ENCODE measurements around the gene C3orf85.

DNA sequence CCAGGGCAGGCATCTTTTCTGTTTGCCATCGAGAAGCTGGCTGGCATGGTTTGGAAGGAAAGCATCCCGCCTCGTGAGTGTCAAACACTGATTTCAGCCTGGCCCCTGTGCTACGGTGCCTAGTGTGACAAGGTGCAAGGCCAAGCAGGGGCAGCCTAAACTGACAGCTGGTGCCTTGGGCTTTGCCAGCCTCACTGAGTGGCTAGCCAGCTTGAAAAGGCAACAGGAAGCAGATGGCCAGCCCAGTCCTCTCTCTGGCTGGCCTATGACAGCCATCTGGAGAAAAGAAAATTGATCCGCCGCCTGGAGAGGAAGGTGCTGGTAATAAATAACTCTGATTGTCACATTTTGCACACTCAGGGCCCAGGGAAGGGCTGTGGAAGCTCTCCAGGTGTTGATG lies 52.2 kb downstream of the C3orf85 start:
- TF ChIP-seq, protein P1, sequence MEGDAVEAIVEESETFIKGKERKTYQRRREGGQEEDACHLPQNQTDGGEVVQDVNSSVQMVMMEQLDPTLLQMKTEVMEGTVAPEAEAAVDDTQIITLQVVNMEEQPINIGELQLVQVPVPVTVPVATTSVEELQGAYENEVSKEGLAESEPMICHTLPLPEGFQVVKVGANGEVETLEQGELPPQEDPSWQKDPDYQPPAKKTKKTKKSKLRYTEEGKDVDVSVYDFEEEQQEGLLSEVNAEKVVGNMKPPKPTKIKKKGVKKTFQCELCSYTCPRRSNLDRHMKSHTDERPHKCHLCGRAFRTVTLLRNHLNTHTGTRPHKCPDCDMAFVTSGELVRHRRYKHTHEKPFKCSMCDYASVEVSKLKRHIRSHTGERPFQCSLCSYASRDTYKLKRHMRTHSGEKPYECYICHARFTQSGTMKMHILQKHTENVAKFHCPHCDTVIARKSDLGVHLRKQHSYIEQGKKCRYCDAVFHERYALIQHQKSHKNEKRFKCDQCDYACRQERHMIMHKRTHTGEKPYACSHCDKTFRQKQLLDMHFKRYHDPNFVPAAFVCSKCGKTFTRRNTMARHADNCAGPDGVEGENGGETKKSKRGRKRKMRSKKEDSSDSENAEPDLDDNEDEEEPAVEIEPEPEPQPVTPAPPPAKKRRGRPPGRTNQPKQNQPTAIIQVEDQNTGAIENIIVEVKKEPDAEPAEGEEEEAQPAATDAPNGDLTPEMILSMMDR (IDR thresholded peaks at IDR 0.05; ENCODE audit: insufficient read depth, low read length): no peak
- TF ChIP-seq, protein P2, sequence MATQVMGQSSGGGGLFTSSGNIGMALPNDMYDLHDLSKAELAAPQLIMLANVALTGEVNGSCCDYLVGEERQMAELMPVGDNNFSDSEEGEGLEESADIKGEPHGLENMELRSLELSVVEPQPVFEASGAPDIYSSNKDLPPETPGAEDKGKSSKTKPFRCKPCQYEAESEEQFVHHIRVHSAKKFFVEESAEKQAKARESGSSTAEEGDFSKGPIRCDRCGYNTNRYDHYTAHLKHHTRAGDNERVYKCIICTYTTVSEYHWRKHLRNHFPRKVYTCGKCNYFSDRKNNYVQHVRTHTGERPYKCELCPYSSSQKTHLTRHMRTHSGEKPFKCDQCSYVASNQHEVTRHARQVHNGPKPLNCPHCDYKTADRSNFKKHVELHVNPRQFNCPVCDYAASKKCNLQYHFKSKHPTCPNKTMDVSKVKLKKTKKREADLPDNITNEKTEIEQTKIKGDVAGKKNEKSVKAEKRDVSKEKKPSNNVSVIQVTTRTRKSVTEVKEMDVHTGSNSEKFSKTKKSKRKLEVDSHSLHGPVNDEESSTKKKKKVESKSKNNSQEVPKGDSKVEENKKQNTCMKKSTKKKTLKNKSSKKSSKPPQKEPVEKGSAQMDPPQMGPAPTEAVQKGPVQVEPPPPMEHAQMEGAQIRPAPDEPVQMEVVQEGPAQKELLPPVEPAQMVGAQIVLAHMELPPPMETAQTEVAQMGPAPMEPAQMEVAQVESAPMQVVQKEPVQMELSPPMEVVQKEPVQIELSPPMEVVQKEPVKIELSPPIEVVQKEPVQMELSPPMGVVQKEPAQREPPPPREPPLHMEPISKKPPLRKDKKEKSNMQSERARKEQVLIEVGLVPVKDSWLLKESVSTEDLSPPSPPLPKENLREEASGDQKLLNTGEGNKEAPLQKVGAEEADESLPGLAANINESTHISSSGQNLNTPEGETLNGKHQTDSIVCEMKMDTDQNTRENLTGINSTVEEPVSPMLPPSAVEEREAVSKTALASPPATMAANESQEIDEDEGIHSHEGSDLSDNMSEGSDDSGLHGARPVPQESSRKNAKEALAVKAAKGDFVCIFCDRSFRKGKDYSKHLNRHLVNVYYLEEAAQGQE (IDR thresholded peaks at IDR 0.05; ENCODE audit: insufficient replicate concordance, low read depth): no peak
- TF ChIP-seq POLR2AphosphoS5 (IDR thresholded peaks at IDR 0.05; ENCODE audit: low read depth): no peak
